GM12801 (cell line): ENCODE measurements around the gene TAS2R1.

Source experiments
- CTCF ChIP-seq: IDR thresholded peaks from one replicate; pipeline ENCODE4 v1.5.1; 2011; ENCODE audit warnings: control low read depth; ENCODE audit not compliant: insufficient read length; ENCODE audit errors: extremely low read depth

The TAS2R1 gene

GRCh38 chr5:9613360-9613759 lies 16.8 kb downstream of the TAS2R1 start:
- TF ChIP-seq CTCF = no peak

GRCh38 chr5:9610969-9611368 lies 19.2 kb downstream of the TAS2R1 start:
- TF ChIP-seq CTCF = no peak

- no peak for TF ChIP-seq CTCF
Measured at GRCh38 chr5:9610364-9610763, 19.8 kb downstream of the TAS2R1 start.

GRCh38 chr5:9608093-9608492 lies 22.1 kb downstream of the TAS2R1 start:
- TF ChIP-seq CTCF = no peak

GRCh38 chr5:9605041-9605838 lies 24.9 kb downstream of the TAS2R1 start:
- TF ChIP-seq CTCF = no peak

GRCh38 chr5:9604416-9604815 lies 25.7 kb downstream of the TAS2R1 start:
- TF ChIP-seq CTCF = no peak

GRCh38 chr5:9601055-9601739 lies 29.0 kb downstream of the TAS2R1 start:
- TF ChIP-seq CTCF = no peak
